WTC11 (cell line): ENCODE data around the gene NUP210. TPM values are rescaled to one million over a fixed set of nuclear protein-coding genes. Genes with fewer than 3 reads are reported as not detected.

Experiments used
- ATAC-seq: fragments of 200-7000 bp; cut with Tn5 transposase; 2 replicates; pipeline ENCODE4 v1.10.0; 2021; ENCODE audit warnings: mild to moderate bottlenecking, moderate library complexity
- CTCF ChIA-PET: fragments of 300-600 bp; sonication (Branson Sonifier 250); formaldehyde crosslinking; loops from one replicate; lab custom pipeline; 2021; ENCODE audit warnings: antibody characterized with exemption; lab: Charles Lee
- POLR2A ChIA-PET: fragments of 350-600 bp; sonication (Branson Sonifier 250); formaldehyde crosslinking; loops from one replicate; lab custom pipeline; 2021; ENCODE audit warnings: antibody characterized with exemption; lab: Charles Lee
- DNase-seq: peaks from one replicate; pipeline ENCODE4 v3.0.0; 2021; ENCODE audit warnings: low spot score
- H3K27ac Mint-ChIP-seq: 2 replicates; pipeline ENCODE4 v1.8.0; 2021; ENCODE audit warnings: mixed read lengths
- H3K27me3 Mint-ChIP-seq: 2 replicates; pipeline ENCODE4 v1.8.0; 2021; ENCODE audit warnings: low read depth, mild to moderate bottlenecking, moderate library complexity, mixed read lengths
- H3K36me3 Mint-ChIP-seq: 2 replicates; pipeline ENCODE4 v1.8.0; 2021; ENCODE audit warnings: mixed read lengths
- H3K4me1 Mint-ChIP-seq: 2 replicates; pipeline ENCODE4 v1.8.0; 2022; ENCODE audit warnings: mixed read lengths
- H3K4me3 Mint-ChIP-seq: 2 replicates; pipeline ENCODE4 v1.8.0; 2021; ENCODE audit warnings: mild to moderate bottlenecking, moderate library complexity, mixed read lengths
- H3K9me3 Mint-ChIP-seq: 2 replicates; pipeline ENCODE4 v1.8.0; 2021; ENCODE audit warnings: mixed read lengths
- AR ChIP-seq: fragments of 250-450 bp; sonication (Bioruptor Pico); IDR thresholded peaks from 2 replicates; pipeline ENCODE4 v1.9.0; 2021; ENCODE audit warnings: mild to moderate bottlenecking
- ATF3 ChIP-seq: sonication (generic); formaldehyde crosslinking; conservative IDR thresholded peaks from 2 replicates; pipeline ENCODE4 v1.8.1; 2022; ENCODE audit warnings: mild to moderate bottlenecking, missing genetic modification reagents
- ATF6 ChIP-seq: sonication (generic); formaldehyde crosslinking; IDR thresholded peaks from 2 replicates; pipeline ENCODE4 v1.8.1; 2023; ENCODE audit warnings: mild to moderate bottlenecking, missing genetic modification reagents
- CBFB ChIP-seq: sonication (generic); formaldehyde crosslinking; IDR thresholded peaks from 2 replicates; pipeline ENCODE4 v1.8.1; 2022; ENCODE audit warnings: mild to moderate bottlenecking, low read depth, missing genetic modification reagents
- ETV6 ChIP-seq: sonication (generic); formaldehyde crosslinking; IDR thresholded peaks from 2 replicates; pipeline ENCODE4 v1.8.1; 2022; ENCODE audit warnings: mild to moderate bottlenecking, missing genetic modification reagents
- FOXP4 ChIP-seq: sonication (generic); formaldehyde crosslinking; IDR thresholded peaks from 2 replicates; pipeline ENCODE4 v1.8.0; 2022; ENCODE audit warnings: mild to moderate bottlenecking, missing genetic modification reagents
- MLX ChIP-seq: sonication (generic); formaldehyde crosslinking; IDR thresholded peaks from 2 replicates; pipeline ENCODE4 v1.8.1; 2023; ENCODE audit warnings: mild to moderate bottlenecking, missing genetic modification reagents, moderate library complexity
- NFE2L1 ChIP-seq: sonication (generic); formaldehyde crosslinking; IDR thresholded peaks from 2 replicates; pipeline ENCODE4 v1.8.1; 2023; ENCODE audit warnings: missing genetic modification reagents
- TEAD1 ChIP-seq: sonication (generic); formaldehyde crosslinking; IDR thresholded peaks from 2 replicates; pipeline ENCODE4 v1.8.0; 2022; ENCODE audit warnings: mild to moderate bottlenecking, missing genetic modification reagents
- USF2 ChIP-seq: sonication (generic); formaldehyde crosslinking; IDR thresholded peaks from 2 replicates; pipeline ENCODE4 v1.8.1; 2023; ENCODE audit warnings: mild to moderate bottlenecking, missing genetic modification reagents, moderate library complexity
- ZNF396 ChIP-seq: fragments of 250-450 bp; sonication (Bioruptor Pico); IDR thresholded peaks from 2 replicates; pipeline ENCODE4 v1.8.0; 2021; ENCODE audit warnings: mild to moderate bottlenecking, moderate library complexity, borderline replicate concordance
- ZNF416 ChIP-seq: fragments of 250-450 bp; sonication (Bioruptor Pico); IDR thresholded peaks from 2 replicates; pipeline ENCODE4 v1.9.0; 2021; ENCODE audit warnings: mild to moderate bottlenecking, inconsistent platforms
- total RNA-seq: library from RNA; stranded (reverse); gene quantifications from 3 replicates; pipeline ENCODE4 v1.2.3, GENCODE V29; 2021

NUP210 gene
- total RNA-seq, 1 experiment from 2014 or later, result 59.2 TPM

GRCh38 chr3:13322324-13322723, 97.8 kb downstream of the NUP210 start:
- no peaks in the 10 kb centered on the region for H3K27me3 Mint-ChIP-seq
- H3K27ac Mint-ChIP-seq, result no peak overlapping the region
- peaks cover 57% of the 10 kb centered on the region for H3K36me3 Mint-ChIP-seq
- no peak for TF ChIP-seq NFE2L1 (CRISPR knock-in tag)
- no peak for TF ChIP-seq ATF6 (CRISPR knock-in tag)
- no peak for TF ChIP-seq MLX (CRISPR knock-in tag)
- no peak for TF ChIP-seq ETV6
- no peak for TF ChIP-seq CBFB
- ATAC-seq (no peak), DNase-seq (no peak)
- no peaks in the 10 kb centered on the region for H3K9me3 Mint-ChIP-seq
- H3K4me3 Mint-ChIP-seq, result no peak overlapping the region
- ChIA-PET POLR2A (no interaction called here), CTCF (interaction anchor here (1.4 to 2.0 kb wide), 3 partner anchors 93 to 230 kb away, joined by 3 to 7 read pairs (median 5); no protein-coding TSS in a partner anchor)
- no peaks in the 10 kb centered on the region for H3K4me1 Mint-ChIP-seq

GRCh38 chr3:13319564-13320220, 100.4 kb downstream of the NUP210 start:
- Mint-ChIP-seq H3K36me3 (peaks cover 57% of the 10 kb centered on the region), H3K9me3 (no peaks in the 10 kb centered on the region), H3K4me1 (no peaks in the 10 kb centered on the region), H3K27ac (no peak overlapping the region; the same call in 1 of the 2 replicates), H3K27me3 (no peaks in the 10 kb centered on the region), H3K4me3 (no peak overlapping the region)
- ChIA-PET CTCF (no interaction called here), POLR2A (no interaction called here)
- no peak for ATAC-seq
- TF ChIP-seq TEAD1 (CRISPR knock-in tag) (no peak), FOXP4 (CRISPR knock-in tag) (no peak), AR (no peak), ZNF396 (no peak), ZNF416 (no peak), USF2 (CRISPR knock-in tag) (no peak), ATF3 (CRISPR knock-in tag) (no peak)
- no peak for DNase-seq
